PFSK-1 (cell line): ENCODE results near the gene WIPF3.

Experiments used
- FOXP2 ChIP-seq: optimal IDR thresholded peaks from 2 replicates; pipeline ENCODE3; 2011; ENCODE audit warnings: borderline replicate concordance, control low read depth, inconsistent platforms; ENCODE audit not compliant: insufficient read depth; ENCODE audit errors: extremely low read length, extremely low read depth
- POLR2AphosphoS5 ChIP-seq: IDR thresholded peaks from 2 replicates; pipeline ENCODE4 v1.6.1; 2012; ENCODE audit warnings: low read depth, mild to moderate bottlenecking, control low read depth, low read length, moderate library complexity
- REST ChIP-seq, 2 experiments: IDR thresholded peaks; 2 replicates each; pipeline versions ENCODE4 v1.6.1 to v1.8.0; 2011 to 2012; ENCODE audit warnings: low read depth in 2 of 2, low read length in 2 of 2, control low read depth in 1 of 2, inconsistent platforms in 1 of 2, mild to moderate bottlenecking in 1 of 2, moderate library complexity in 1 of 2; ENCODE audit not compliant: insufficient read depth in 1 of 2
- SIN3A ChIP-seq: IDR thresholded peaks from 2 replicates; pipeline ENCODE4 v1.6.1; 2012; ENCODE audit warnings: mild to moderate bottlenecking, low read length, moderate library complexity, borderline replicate concordance; ENCODE audit not compliant: insufficient read depth
- TAF1 ChIP-seq: IDR thresholded peaks from 2 replicates; pipeline ENCODE4 v1.6.1; 2012; ENCODE audit warnings: low read length, control low read depth, borderline replicate concordance; ENCODE audit not compliant: insufficient read depth

Gene WIPF3

GRCh38 chr7:29853789-29854188 lies 47.5 kb downstream of the WIPF3 start:
- no peak for TF ChIP-seq POLR2AphosphoS5
- TF ChIP-seq SIN3A: no peak
- TF ChIP-seq FOXP2: no peak
- TF ChIP-seq TAF1: no peak
- TF ChIP-seq REST (IDR thresholded peaks at IDR 0.05; ENCODE audit: insufficient read depth in 1 of 2, low read depth in 2 of 2, low read length in 2 of 2): no peak

- TF ChIP-seq REST (IDR thresholded peaks at IDR 0.05; ENCODE audit: insufficient read depth in 1 of 2, low read depth in 2 of 2, low read length in 2 of 2): no peak
- TF ChIP-seq SIN3A: no peak
- no peak for TF ChIP-seq TAF1
- TF ChIP-seq POLR2AphosphoS5: no peak
- no peak for TF ChIP-seq FOXP2
These were observed 48.1 kb downstream of the WIPF3 start for GRCh38 chr7:29854257-29854938.

- TF ChIP-seq POLR2AphosphoS5: no peak
- TF ChIP-seq FOXP2: no peak
- no peak for TF ChIP-seq SIN3A
- no peak for TF ChIP-seq TAF1
These were observed 51.3 kb downstream of the WIPF3 start for GRCh38 chr7:29857654-29858053.

GRCh38 chr7:29858191-29858951 lies 52.1 kb downstream of the WIPF3 start:
- TF ChIP-seq TAF1: no peak
- TF ChIP-seq POLR2AphosphoS5: no peak
- TF ChIP-seq SIN3A: no peak
- no peak for TF ChIP-seq FOXP2
- no peak for TF ChIP-seq REST (IDR thresholded peaks at IDR 0.05; ENCODE audit: insufficient read depth in 1 of 2, low read depth in 2 of 2, low read length in 2 of 2)

- TF ChIP-seq SIN3A (no peak), FOXP2 (no peak), REST (IDR thresholded peaks at IDR 0.05; ENCODE audit: insufficient read depth in 1 of 2, low read depth in 2 of 2, low read length in 2 of 2) (no peak), POLR2AphosphoS5 (no peak)
These were observed 52.8 kb downstream of the WIPF3 start for GRCh38 chr7:29859104-29859503.
